Measurements from ENCODE around the gene PDGFA.

PDGFA gene

DNA sequence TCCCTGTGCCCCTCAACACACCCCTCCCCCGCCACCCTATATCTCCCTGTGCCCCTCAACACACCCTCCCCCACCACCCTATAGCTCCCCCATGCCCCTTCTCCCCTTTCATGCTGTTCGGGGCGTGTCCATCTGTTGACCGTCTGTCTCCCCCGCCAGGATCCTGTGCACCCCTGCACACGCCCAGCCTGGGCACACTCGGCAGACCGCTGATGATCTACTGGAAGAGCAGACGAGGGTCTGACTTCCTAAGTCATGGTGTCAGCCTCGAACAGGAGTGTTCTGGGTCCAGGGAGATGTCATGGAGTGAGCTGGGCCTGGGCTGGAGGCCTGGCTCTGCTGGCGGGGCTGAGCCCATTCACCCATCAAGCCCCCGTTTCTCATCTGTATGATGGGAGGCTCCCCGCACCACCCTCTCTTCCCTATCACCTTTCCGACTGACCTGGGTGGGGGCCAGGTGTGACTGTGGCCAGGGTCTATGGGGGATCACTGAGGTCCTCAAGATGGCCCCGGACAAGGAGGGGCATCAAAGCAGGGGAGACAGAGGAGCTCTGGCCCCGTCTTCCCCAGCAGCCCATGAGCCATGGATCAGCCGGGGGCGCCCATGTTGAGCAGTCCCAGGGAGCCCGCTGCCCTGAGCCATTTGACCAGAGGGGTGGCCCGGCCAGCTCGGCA lies 48.3 kb downstream of the PDGFA start:
- peak; percentile 2 for DNase-seq

DNA sequence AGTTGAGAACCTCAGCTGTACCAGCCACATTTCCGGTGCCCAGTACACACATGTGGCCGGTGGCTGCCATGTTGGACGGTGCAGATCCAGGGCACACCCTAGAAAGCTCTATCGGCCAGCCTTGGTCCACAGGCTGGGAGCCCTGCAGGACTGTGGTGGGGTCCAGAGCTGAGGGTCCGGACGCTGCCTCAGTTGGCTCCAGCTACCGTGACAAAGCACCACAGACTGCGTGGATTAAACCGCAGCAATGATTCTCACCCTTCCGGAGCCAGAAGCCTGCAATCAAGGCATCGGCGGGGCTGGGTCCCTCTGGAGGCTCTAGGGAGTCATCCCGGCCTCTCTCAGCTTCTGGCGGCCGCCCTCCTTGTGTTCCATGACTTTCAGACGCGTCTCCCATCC lies 50.1 kb downstream of the PDGFA start:
- DNase-seq, result peak; percentile 3

- peak; percentile 4 for DNase-seq
These were observed 50.7 kb downstream of the PDGFA start for GRCh38 chr7:468681-469562.

GRCh38 chr7:467856-468545 lies 51.6 kb downstream of the PDGFA start:
- no peak for DNase-seq

DNA sequence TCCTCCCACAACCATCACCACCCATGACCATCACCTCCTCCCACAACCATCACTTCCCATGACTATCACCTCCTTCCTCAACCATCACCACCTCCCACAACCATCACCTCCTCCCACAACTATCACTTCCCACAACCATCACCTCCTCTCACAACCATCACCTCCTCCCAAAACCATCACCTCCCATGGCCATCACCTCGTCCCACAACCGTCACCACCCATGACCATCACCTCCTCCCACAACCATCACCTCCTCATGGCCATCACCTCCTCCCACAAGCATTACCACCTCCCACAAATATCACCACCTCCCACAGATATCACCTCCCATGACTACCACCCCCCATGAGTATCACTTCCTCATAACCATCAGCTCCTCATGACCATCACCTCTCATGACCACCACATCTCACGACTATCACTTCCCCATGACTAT lies 52.2 kb downstream of the PDGFA start:
- no peak for DNase-seq

DNA sequence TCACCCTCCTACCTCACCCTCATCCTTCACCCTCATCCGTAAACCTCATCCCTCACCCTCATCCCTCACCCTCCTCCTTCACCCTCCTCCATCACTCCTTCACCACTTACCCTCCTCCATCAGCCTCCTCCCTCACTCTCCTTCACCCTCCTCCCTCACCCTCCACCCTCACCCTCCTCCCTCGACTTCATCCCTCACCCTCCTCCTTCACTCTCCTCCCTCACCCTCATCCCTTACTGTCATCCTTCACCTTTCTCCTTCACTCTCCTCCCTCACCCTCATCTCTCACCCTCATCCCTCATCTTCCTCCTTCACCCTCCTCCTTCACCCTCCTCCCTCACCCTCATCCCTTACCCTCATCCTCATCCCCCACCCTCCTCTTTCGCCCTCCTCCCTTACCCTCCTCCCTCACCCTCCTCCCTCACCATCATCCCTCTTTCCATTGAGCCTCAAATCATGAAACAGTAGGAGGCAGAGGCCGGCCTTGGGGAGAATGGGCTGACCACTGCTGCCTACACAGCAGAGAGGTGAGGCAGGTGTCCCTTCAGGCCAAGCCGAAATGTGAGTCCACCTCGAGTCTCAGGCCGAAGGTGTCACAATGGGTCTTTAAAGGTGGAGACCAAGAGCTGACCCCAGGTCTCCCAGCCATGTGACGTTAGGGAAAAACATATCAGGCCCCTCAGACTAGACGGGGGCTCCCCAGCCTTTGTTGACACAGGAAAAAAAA lies 53.0 kb downstream of the PDGFA start:
- DNase-seq, result no peak

DNA sequence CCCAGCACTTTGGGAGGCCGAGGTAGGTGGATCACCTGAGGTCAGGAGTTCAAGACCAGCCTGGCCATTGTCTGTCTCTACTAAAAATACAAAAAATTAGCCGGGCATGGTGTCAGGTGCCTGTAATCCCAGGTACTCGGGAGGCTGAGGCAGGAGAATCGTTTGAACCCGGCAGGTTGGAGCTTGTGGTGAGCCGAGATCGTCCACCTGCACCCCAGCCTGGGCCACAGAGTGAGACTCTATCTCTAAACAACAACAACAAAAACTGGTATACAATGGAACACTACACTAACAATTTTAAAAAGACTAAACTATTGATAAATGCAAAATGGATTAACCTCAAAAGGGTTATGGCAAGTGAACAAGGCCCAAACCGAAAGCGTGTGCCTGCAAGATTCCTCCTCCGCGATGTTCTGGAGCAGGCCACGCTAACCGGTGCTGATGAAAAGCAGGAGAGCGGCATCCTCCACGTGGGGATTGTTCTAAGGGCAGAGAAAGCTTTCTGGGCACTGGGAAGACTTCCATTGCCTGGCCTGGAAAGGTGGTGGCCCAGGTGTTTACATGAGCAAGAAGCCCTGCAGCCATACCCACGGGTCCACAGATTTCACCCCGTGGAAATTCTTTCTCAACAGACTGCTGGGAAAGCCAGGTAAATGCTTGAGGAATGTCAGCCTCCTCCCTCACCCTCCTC lies 53.8 kb downstream of the PDGFA start:
- DNase-seq, result peak; percentile 4

- DNase-seq, result peak; percentile 7
These were observed 54.9 kb downstream of the PDGFA start for GRCh38 chr7:464454-465401.

GRCh38 chr7:463817-464453 lies 55.7 kb downstream of the PDGFA start:
- DNase-seq, result peak; percentile 4

- DNase-seq, result peak; percentile 4
These were observed 56.3 kb downstream of the PDGFA start for GRCh38 chr7:463362-463781.

DNA sequence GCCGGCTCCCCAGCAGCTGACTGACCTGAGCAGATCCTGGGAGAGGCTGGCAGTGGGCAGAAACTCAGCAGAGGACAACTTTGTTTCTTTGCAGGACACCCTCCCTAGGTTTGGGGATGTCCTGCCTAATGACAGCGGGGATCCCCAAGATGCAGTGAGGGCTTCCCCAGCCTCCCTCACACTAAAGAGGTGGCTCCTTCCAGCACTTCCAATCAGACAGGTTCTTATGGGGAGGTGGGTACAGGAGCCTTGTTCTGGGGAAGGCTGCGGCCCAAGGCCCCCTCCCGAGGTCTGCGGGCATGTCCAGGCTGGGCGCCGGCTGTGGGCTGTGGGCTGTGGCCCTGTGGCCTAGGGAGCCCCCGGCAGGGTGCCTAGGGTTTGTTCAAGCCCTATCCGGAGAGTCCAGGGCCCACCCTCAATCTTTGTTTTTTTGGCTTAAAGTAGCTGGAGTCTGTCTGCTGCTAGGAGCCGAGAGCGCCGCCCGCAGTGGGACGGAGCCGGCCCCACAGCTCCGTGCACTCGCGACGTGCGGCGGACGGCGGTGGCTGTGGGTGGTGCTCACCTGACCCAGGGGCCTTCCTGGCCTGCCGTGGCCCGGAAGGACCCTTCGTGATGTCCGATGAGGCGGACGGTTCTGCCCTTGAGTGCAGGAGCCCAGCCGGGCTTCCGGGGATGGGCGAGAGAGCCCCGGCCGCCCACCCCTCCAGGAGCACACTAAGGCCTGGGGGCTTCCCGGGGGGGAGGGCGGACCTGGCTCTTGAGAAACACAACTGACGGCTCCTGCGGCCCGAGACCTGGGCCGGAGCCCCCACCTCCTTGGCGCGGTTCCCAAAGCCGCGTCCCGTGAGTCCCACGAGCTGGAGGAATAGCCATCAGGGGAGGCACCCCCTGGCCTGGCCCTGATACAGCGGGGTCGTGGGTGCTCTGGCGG lies 57.2 kb downstream of the PDGFA start:
- peak; percentile 7 for DNase-seq

- DNase-seq, result peak; percentile 8
These were observed 58.0 kb downstream of the PDGFA start for GRCh38 chr7:461453-462172.

DNA sequence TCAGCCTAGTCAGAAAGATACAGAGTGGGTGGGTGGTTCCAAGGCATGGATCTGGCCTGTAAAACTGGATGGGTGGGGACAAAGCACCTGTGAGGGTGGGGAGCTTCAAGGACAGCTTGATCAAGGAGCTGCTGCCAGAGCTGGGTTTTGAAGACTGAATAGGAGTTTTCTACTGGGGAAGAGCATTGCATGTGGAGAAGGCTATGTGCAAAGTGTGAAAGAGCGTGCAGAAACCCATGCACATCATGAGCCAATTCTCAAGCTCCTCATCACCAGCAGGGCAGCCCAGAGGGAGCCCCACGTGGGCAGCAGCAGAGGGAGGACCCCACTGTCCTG lies 58.6 kb downstream of the PDGFA start:
- DNase-seq, result no peak

GRCh38 chr7:460374-461116 lies 59.1 kb downstream of the PDGFA start:
- DNase-seq, result peak; percentile 8

DNA sequence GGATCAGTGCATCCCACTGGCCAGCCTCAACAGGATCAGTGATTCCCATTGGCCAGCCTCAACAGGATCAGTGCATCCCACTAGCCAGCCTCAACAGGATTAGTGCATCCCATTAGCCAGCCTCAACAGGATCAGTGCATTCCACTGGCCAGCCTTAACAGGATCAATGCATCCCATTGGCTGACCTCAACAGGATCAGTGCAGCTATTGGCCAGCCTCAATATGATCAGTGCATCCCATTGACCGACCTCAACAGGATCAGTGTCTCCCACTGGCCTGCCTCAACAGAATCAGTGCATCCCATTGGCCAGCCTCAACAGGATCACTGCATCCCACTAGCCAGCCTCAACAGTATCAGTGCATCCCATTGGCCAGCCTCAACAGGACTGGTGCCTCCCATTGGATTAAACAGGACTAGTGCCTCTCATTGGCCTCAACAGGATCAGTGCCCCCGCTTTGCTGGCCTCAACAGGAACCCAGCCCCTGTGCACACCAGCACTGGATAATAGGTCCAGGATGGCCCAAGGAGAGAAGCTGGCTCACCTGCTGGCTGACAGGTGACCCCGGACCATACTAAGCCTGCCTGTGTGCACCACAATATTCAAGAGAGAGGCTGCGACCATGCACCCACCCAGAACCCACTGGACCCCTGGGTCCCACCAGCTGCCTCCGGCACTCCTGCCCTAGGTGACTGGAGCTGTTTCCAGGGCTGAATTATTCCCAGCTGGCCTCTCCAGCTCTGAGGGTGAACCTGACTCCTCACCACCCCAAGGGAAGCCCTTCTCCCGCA lies 59.9 kb downstream of the PDGFA start:
- peak; percentile 8 for DNase-seq

DNA sequence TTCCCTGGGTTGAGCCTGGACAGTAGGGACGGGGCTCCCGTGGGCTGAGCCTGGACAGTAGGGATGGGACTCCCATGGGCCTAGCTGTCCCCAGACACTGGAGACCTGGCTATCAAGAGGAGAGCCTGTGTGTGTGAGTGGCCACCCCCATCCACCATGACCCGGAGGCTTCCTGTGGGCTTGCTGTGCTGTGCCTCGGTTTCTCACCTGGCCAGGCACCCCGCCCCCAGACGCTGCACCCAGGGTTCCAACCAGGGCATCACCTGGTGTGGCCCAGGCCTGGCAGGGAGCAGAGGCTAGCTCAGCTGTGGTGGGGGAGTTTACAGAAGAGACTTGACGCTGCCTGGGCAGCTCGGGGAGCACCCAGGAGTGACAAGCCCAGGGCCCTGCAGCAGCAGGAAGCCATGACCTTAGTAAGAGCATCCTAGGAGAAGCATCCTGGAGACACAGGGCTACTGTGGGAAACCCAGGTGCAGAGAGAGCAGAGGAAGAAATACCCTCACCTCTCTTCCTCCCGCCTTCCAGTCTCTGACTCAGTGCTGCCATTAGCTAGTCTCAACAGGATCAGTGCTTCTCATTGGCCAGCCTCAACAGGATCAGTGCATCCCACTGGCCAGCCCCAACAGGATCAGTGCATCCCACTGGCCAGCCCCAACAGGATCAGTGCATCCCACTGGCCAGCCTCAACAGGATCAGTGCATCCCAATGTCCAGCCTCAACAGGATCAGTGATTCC lies 61.0 kb downstream of the PDGFA start:
- DNase-seq, result peak; percentile 7

Data from activated naive CD4-positive, alpha-beta T cell treated with anti-CD3 and anti-CD28 coated beads, Interleukin-2, amount 50 U/mL, for 16 hours (primary cell).